GM21390 (cell line): ENCODE data around the gene KANTR.

Experiments
- ATAC-seq: cut with Tn5 transposase; IDR thresholded peaks from one replicate; pipeline ENCODE4 v1.9.1; 2021; ENCODE audit not compliant: unreplicated experiment

KANTR gene

DNA sequence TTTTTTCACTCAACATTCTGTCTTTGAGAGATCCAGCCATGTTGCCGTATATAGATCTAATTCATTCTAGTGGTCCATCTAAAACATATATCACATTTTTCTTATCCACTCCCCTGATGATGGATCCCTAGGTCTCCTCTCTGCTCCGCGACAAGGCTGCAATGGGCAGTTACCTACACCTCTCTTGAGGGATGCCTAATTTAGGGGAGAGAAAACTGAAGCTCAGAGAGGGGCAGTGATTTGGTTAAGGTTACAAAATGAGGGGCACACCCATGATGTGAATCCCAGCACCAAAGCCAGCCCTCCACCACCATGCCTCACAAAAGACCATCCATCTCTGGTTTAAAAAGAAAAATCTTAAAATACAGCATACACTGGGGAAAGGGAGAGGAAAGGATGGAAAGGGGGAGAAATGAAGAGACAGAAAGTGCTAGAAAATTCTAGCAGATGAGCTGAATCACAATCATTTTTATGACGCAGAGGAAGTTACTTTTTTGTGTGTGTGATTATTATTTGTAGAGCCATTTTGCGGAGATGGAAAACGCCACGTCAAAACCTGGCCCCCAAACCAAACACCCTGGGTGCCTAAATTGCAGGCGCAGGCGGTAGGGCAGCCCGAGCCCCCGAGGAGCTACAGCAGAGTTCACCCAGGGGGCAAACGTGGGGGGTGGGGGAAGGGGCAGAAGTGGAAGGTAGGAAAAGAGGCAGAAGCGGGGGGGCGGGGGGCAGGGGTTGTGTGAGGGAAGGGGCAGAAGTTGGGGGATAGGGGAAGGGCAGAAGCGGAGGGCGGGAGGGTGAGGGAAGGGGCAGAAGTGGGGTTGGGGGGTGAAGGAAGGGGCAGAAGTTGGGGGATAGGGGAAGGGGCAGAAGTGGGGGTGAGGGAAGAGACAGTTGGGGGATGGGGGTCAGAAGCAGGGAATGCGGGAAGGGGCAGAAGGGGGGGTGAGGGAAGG, 13.0 kb upstream of the KANTR start:
- ATAC-seq = no peak

DNA sequence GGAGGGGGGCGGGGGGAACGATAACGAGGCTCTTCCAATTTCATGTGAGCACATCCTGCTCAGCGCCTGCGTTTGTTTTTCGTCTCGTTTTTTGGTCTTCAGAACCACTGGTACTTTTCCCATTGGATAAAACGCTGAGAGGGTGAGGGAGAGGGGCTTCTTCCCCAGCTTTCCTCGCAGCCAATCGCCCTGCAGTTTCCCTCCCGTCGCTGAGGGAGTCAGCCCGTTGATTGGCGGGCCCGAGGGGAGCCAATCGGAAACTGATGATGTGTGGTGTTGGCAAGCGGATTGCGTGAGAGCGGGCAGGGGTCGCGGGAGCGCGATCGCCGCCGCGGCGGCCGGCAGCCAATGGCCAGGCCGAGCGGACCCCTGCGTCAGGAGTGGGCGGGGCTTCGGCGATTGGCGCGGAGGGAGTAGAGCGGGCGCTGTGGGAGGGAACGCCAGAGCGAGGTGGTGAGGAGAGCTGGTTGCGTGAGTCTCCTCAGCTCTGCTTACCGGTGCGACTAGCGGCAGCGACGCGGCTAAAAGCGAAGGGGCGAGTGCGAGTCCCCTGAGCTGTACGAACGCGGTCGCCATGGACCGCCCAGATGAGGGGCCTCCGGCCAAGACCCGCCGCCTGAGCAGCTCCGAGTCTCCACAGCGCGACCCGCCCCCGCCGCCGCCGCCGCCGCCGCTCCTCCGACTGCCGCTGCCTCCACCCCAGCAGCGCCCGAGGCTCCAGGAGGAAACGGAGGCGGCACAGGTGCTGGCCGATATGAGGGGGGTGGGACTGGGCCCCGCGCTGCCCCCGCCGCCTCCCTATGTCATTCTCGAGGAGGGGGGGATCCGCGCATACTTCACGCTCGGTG, 11.8 kb upstream of the KANTR start, which contains the start of gene TSPYL2:
Gene TSPYL2, plus strand, starts transcription at position 443 of the 848 bp plus-strand sequence. Its CDS starts 132 bp downstream, at position 575.
- ATAC-seq = peak; percentile 93

DNA sequence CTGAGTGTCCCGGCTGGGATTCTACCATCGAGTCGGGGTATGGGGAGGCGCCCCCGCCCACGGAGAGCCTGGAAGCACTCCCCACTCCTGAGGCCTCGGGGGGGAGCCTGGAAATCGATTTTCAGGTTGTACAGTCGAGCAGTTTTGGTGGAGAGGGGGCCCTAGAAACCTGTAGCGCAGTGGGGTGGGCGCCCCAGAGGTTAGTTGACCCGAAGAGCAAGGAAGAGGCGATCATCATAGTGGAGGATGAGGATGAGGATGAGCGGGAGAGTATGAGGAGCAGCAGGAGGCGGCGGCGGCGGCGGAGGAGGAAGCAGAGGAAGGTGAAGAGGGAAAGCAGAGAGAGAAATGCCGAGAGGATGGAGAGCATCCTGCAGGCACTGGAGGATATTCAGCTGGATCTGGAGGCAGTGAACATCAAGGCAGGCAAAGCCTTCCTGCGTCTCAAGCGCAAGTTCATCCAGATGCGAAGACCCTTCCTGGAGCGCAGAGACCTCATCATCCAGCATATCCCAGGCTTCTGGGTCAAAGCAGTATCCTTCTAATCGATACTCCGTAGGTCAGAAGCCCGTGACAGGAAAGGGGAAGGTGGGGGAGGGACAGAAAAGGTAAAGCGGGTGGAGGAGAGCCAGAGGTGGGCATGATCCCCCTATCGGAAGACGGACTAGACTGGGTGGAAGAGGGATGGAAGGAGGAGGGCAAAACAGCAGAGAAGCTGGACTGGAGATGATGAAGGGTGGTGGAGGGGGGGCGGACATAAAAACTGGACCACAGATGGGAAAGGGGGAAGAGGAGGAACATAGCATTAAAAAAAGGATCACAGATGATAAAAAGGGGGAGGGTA, 10.9 kb upstream of the KANTR start:
- no peak for ATAC-seq

DNA sequence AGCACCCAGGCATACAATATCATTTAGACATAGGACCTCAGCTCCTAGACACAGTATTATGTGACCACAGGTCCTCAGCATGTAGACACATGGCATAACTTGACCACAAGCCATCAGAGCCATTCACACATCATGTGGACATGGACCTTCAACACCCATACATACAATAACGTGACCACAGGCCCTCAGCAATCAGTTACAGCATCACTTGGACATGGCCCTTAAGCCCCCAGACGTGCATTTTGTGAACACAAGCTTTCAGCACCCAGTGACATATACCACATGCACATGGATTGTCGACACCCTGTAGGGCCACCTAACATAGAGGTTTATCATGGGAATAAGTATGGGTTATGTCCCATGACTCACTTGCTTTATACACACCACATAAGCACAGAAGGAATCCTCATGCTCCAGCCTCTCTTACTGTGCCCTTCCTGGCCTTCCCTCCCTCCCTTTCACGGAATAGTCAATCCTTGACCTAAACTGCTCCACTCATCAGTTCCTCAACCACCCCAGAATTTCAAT, 9.8 kb upstream of the KANTR start:
- ATAC-seq = no peak

DNA sequence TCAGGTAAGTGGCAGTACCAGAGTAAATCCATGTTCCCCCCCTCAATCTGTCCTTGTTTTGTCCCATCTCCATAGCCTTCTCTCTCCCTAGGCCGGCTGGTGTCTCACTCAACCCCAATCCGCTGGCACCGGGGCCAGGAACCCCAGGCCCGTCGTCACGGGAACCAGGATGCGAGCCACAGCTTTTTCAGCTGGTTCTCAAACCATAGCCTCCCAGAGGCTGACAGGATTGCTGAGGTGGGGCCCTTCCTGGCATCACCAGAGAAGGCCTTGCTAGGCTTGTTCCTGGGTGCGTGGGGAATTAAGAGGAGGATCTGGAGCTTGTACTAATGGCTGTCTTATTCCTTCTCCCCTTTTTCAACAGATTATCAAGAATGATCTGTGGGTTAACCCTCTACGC, 9.1 kb upstream of the KANTR start:
- no peak for ATAC-seq

DNA sequence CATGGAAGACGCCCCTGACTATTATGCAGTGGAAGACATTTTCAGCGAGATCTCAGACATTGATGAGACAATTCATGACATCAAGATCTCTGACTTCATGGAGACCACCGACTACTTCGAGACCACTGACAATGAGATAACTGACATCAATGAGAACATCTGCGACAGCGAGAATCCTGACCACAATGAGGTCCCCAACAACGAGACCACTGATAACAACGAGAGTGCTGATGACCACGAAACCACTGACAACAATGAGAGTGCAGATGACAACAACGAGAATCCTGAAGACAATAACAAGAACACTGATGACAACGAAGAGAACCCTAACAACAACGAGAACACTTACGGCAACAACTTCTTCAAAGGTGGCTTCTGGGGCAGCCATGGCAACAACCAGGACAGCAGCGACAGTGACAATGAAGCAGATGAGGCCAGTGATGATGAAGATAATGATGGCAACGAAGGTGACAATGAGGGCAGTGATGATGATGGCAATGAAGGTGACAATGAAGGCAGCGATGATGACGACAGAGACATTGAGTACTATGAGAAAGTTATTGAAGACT, 8.2 kb upstream of the KANTR start:
- ATAC-seq = no peak

DNA sequence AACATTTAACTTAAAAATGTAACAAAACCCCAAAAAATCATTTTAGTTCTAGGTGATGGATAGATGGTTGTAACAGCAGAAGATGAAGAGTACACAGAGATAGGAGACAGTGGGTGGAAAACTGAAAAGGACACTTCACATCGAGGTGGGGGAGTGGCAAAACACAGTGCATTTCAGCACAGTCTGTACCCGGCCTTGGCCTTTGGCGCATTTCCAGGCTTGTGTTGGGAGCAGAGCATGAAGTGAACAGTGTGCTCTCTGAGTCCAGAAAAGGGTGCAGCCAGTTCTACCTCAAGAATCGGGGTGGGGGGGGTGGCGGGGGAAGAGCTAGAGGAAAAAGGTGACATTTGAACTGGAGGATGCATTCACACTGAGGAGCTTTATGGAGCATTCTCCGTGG, 7.5 kb upstream of the KANTR start:
- ATAC-seq = no peak

DNA sequence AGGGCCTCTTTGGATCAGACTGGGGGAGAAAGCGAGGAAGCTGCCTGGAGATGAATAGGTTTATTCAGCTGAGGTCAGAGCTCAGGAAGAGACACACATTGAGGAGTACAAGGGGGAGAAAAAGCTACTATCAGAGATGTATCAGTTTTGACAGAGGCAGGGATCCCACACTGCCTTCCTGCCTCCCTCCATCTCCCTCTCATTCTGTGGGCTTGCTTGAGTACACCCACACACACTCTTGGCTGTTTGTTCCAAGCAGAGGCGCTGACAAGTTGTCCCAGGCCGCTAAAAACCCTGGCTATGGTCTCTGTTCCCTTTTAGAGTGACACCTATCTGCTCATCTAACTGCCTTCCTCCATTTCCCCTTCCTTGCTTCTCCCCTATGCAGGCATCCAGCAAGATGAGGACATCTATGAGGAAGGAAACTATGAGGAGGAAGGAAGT, 6.5 kb upstream of the KANTR start:
- ATAC-seq = no peak

DNA sequence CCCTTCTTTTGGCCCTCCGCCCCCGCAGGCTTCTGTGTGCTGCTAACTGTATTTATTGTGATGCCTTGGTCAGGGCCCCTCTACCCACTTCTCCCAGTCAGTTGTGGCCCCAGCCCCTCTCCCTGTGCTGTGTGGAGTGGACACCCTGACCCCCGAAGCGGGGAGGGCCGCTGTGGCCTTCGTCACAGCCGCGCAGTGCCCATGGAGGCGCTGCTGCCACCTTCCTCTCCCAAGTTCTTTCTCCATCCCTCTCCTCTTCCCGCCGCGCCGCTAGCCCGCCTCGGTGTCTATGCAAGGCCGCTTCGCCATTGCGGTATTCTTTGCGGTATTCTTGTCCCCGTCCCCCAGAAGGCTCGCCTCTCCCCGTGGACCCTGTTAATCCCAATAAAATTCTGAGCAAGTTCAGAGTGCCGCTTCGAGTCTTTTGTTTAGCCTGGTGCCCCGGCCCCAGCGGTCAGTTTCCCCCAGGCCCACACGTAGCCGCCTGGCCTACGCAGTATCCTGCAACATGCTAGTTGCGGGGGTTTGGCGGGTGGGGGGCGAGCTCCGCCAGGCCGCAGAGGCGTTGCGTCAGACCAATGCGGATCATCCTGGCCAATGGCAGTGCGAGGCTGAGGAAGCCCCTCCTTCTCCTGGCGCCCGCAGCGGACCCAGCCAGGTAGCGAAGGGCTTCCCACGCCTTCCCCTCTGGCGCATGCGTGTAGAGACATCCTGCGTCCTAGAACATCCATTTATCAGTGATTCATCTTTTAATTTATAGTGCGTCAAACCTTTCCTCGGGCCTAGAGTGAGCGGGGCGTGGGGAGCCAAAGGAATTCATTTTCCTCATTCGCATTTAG, 5.6 kb upstream of the KANTR start:
- ATAC-seq = no peak

DNA sequence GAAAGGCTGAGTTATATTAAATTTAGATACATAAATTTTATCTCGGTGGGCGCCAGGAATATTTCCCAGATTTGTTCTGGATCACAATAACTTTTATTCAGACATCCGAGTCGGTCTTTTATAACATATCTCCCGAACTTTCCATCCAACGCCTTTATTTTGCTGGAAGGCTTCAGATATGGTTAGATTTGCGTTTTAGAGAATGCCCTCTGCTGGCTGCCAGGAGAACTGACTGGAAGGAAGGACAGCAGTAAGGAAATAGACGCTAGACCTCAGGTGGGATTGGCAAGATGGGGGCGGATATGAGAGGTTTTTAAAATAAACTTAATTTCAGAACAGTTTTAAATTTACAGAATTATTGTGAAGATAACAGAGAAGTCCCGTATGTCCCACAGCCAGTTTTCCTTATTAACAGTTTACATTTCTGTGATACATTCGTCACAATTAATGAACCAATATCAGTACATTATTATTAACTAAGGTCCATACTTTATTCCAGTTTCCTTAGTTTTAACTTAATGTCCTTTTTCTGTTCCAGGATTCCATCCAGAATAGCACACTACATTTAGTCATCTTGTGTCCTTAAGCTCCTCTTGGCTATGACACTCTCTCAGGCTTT, 4.6 kb upstream of the KANTR start:
- no peak for ATAC-seq

DNA sequence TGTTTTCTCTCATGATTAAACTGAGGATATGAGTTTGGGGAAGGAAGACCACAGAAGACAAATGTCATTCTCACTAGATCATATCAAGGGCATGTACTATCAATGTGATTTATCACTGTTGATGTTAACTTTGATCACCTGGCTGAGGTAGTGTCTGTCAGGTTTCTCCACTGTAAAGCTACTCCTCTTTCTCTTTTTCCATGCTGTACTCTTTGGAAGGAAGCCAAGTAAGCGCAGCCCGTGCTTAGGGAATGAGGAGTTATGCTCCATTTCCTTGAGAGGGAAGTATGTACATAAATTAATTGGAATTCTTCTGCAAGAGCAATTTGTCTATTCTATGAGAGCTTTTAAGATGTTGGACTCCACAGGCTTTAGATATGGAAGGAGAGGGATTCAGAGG, 4.0 kb upstream of the KANTR start:
- no peak for ATAC-seq

DNA sequence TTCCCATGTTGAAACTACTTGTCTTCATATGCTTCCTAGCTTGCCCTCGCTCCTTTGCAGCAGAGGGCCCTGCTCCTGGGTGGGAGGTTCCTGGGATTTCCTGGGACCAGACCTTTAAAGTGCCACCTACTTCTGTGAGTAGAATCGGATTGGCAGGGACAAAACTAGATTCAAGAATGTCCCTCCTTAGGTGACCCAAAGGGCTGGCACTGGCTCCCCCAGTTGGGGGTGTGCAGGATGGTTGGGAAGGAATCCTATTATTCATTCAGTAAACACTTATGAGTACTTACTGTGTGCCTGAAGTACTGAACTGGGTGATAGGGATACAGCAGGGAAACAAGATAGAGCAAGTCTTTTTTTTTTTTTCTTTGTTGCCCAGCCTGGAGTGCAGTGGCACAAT, 2.6 kb upstream of the KANTR start:
- no peak for ATAC-seq

DNA sequence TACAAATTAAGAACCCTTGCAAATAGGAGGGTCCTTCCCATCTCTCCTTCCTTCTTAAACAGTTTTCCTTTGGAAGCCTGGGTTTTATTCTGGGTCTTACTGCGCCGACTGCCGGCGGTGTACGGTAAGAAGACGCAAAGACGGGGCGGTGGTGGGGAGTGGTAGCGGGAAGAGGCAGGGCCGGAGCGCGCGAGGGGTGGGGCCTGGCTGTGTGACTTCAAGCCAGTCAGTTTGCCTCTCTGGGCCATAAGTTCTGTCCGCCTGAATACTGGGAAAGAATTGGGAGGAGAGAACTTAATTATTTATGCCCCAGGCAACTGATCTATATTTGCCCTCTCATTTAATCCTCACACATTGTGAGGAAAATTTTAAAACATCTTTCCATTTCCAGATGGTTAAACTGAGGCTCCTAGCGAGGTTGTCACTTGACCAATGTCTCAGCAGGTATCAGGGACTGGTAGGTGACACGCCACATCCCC, 726 bp upstream of the KANTR start:
- peak; percentile 51 for ATAC-seq

DNA sequence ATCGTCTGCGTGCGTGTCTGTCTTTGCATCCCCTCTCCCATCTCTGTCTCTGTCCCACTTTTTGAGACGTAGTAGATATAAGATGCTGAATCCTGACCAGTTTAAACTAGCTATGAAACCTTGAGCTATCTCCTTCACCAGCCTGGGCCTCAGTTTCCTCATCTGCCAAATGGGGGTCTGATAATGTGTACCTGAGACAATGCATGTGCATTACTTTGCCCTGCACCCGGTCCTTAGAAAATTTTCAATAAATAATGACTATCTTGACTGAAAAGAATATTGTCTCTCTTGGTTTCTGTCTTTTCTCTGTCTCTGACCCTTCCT, 602 bp downstream of the KANTR start:
- no peak for ATAC-seq

DNA sequence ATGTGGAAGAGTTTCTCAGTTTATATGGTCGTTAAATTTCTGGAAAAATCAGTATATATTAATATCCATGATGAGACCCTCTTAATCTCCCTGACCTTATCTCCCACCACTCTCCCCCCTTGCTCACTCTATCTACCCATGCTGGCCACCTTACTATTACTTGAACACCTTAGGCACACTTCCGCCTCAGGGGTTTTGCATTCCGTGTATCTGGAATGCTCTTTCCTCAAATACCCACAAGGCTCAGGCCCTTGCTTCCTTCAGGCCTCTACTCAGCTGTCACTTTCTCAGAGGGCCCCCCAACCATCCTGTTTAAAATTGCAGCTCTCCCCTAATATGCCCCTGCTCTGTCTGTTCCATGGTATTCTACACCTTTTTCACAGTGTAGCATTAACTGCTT, 1.9 kb downstream of the KANTR start:
- ATAC-seq = no peak

DNA sequence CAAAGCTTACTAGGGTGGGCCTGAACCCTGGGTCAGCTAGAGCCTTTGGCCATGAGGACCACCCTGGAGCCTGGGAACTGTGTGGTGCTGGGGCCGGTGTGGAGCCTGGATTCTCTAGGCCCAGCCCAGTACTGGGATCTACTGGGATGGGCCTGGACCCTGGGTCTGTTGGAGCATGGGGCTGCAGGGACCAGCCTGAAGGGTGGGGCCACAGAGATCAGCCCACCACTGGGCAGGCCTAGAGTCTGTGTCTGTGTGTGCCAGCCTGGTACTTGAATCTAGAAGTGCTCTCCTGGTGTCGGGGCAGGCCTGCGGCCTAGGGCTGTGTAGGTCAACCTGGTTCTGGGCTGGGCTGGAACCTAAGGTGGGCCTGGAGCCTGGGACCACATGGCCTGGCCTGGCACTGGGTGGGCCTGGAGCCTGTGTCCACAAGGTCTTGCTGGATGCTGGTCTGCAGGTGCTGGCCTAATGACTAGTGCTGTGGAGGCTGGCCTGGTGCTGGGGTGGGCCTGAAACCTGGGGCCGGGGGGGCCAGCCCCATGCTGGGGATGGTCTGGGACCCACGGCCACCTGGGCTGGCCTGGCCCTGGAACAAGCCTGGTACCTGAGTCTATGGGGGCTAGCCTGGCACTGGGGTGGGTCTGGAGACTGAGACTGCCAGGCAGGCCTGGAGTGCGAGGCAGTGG, 21.1 kb downstream of the KANTR start:
- ATAC-seq = no peak

DNA sequence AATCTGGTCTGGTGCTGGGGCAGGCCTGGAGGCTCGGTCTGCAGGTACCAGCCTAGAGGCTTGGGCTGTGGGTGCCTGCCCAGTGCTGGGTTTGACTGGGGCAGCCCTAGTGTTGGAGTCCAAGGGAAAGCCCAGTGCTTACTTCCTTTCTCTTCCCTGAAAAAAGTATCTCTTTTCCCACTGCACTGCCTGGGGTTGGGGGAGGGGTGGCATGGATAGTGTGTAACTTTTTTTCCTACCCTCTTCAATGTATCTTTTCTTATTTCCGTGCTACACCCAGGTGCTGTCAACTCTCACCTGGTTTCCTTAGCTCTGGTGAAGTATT, 21.6 kb downstream of the KANTR start:
- ATAC-seq = no peak

DNA sequence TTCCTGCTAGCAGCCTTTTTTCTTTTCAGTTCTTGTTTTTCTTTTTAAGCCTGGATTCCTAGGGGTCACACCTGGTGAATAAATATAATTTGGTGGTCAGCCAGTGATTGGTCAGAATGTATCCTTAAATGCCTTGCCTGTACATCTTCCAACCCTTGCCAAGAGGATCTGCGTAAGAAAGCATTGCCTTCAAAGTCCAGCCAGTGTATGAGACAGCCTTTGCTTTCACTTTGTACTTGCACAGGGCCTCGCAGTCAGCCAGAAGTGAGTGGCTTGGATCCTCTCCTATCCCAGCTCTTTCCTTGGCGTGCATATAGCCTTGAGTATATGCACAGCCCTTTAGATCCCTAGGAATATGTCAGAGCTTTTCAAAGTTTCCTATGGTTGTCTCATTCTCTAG, 22.2 kb downstream of the KANTR start:
- no peak for ATAC-seq

DNA sequence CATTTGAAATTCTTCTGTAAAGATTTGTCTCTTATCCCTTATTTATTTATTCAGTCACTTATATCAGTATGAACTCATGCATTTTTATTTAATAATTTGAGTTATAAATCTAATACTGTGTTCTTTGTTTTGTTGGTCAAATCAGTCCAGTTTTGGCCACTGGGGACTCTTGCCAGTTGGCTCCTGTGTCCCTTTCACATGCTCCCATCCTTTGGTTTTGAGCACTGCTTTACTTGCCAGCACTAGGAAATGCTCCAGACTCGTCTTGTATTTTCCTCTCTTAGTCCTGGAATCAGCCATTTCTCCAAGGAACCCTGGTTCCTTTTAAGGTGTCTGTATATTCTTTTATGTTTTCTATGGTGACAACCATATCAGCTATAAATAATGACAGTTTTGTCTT, 28.1 kb downstream of the KANTR start:
- no peak for ATAC-seq
